Natural killer cell (primary cell): ENCODE data around the gene ARL5C. TPM values are rescaled to one million over a fixed set of nuclear protein-coding genes. Genes with fewer than 3 reads are reported as not detected.
A peak's percentile ranks its signal among the peaks of the same experiment; 100 is the strongest.

Source experiments
- ATAC-seq, 3 donors: fragments of 150-1000 bp in 2 of 3; fragments of 200-7000 bp in 1 of 3; cut with Tn5 transposase; 1 replicate in 1 of 3; 2 replicates in 2 of 3; pipeline ENCODE4 v1.10.0; 2021; ENCODE audit warnings: mild to moderate bottlenecking in 2 of 3, moderate library complexity in 2 of 3
- DNase-seq, 2 donors: peaks; one replicate each; pipeline versions ENCODE4 v3.0.0 to v3.0.0-alpha.2; 2013 to 2021; ENCODE audit warnings: mixed read lengths in 1 of 2
- H3K27ac ChIP-seq: one replicate; pipeline ENCODE4 v1.5.1; 2013; ENCODE audit warnings: mild to moderate bottlenecking, low read length
- H3K27me3 ChIP-seq: one replicate; pipeline ENCODE4 v1.6.1; 2013; ENCODE audit warnings: low read length; ENCODE audit not compliant: control insufficient read depth, insufficient read depth
- H3K36me3 ChIP-seq: one replicate; pipeline ENCODE4 v1.6.1; 2013; ENCODE audit warnings: low read length; ENCODE audit not compliant: control insufficient read depth, insufficient read depth
- H3K4me1 ChIP-seq: one replicate; pipeline ENCODE4 v1.6.1; 2013; ENCODE audit warnings: low read length; ENCODE audit not compliant: control insufficient read depth, insufficient read depth
- H3K4me3 ChIP-seq: one replicate; pipeline ENCODE4 v1.5.1; 2013; ENCODE audit warnings: low read length
- H3K9me3 ChIP-seq: one replicate; pipeline ENCODE4 v1.6.1; 2013; ENCODE audit warnings: low read length; ENCODE audit not compliant: control insufficient read depth, insufficient read depth
- H3K27ac Mint-ChIP-seq, 2 donors: one replicate each; pipeline ENCODE4 v1.8.0; 2022; ENCODE audit warnings: mild to moderate bottlenecking in 2 of 2, mixed read lengths in 2 of 2, moderate library complexity in 1 of 2
- H3K27me3 Mint-ChIP-seq, 2 donors: one replicate each; pipeline ENCODE4 v1.8.0; 2022; ENCODE audit warnings: low read depth in 2 of 2, mixed read lengths in 2 of 2
- H3K36me3 Mint-ChIP-seq: one replicate; pipeline ENCODE4 v1.8.0; 2022; ENCODE audit warnings: mixed read lengths
- H3K4me1 Mint-ChIP-seq, 2 donors: one replicate each; pipeline ENCODE4 v1.8.0; 2022; ENCODE audit warnings: mixed read lengths in 2 of 2
- H3K4me3 Mint-ChIP-seq: one replicate; pipeline ENCODE4 v1.8.0; 2022; ENCODE audit warnings: mild to moderate bottlenecking, moderate library complexity, mixed read lengths
- H3K9me3 Mint-ChIP-seq, 2 donors: one replicate each; pipeline ENCODE4 v1.8.0; 2022; ENCODE audit warnings: mixed read lengths in 2 of 2
- WGBS: methylation state at CpG from one replicate; pipeline ENCODE4 v1.1.7; 2013; ENCODE audit warnings: missing lambda C conversion rate; ENCODE audit not compliant: insufficient coverage; 5-methylcytosine and 5-hydroxymethylcytosine counted together
- intact Hi-C: fragments of 100-400 bp; cut with micrococcal nuclease; formaldehyde crosslinking; loops from one replicate; pipeline ENCODE4 v1.14.2; 2022
- total RNA-seq, 4 donors: library from RNA; stranded (reverse); fragments of 120-200 nt in 1 of 4; gene quantifications; one replicate each; pipeline versions ENCODE4 v1.2.3 to v1.2.4, GENCODE V29; 2013 to 2022
- TF ChIP-seq, protein P1 (sequence below): fragments of 200-600 bp; IDR thresholded peaks from one replicate; pipeline ENCODE4 v1.8.0; 2022; ENCODE audit warnings: antibody characterized with exemption

The ARL5C gene
- total RNA-seq, 3 donors from 2014 or later (not counting 1 experiment from before 2014, with no cell fraction given), result 0.33 TPM; not detected in 2

- H3K27ac Mint-ChIP-seq, result peak overlapping the region; percentile 42 to 80
- no peaks in the 10 kb centered on the region for H3K27me3 ChIP-seq
- no peaks in the 10 kb centered on the region for H3K9me3 ChIP-seq
- ATAC-seq (peak; percentile 85 to 92 (median 92)), DNase-seq (peak; percentile 73 to 86)
- 0% methylated on average over 15 of the region's 15 CpGs for WGBS
- H3K4me3 ChIP-seq, result peak overlapping the region; percentile 61
- no peaks in the 10 kb centered on the region for H3K27me3 Mint-ChIP-seq
- no peaks in the 10 kb centered on the region for H3K36me3 Mint-ChIP-seq
- peaks cover 41% of the 10 kb centered on the region for H3K4me1 ChIP-seq
- no peaks in the 10 kb centered on the region for H3K36me3 ChIP-seq
- TF ChIP-seq, protein P1, sequence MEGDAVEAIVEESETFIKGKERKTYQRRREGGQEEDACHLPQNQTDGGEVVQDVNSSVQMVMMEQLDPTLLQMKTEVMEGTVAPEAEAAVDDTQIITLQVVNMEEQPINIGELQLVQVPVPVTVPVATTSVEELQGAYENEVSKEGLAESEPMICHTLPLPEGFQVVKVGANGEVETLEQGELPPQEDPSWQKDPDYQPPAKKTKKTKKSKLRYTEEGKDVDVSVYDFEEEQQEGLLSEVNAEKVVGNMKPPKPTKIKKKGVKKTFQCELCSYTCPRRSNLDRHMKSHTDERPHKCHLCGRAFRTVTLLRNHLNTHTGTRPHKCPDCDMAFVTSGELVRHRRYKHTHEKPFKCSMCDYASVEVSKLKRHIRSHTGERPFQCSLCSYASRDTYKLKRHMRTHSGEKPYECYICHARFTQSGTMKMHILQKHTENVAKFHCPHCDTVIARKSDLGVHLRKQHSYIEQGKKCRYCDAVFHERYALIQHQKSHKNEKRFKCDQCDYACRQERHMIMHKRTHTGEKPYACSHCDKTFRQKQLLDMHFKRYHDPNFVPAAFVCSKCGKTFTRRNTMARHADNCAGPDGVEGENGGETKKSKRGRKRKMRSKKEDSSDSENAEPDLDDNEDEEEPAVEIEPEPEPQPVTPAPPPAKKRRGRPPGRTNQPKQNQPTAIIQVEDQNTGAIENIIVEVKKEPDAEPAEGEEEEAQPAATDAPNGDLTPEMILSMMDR, result peak; percentile 83
- peak overlapping the region; percentile 24 for H3K27ac ChIP-seq
- H3K4me3 Mint-ChIP-seq, result peak overlapping the region; percentile 92
- no peaks in the 10 kb centered on the region for H3K9me3 Mint-ChIP-seq
- intact Hi-C loops, result loop anchor here (5.0 kb wide), 1 partner anchor 68 kb away; no protein-coding TSS in a partner anchor
- H3K4me1 Mint-ChIP-seq, result peaks cover 31 to 33% of the 10 kb centered on the region in 2 donors
These were observed 1.3 kb downstream of the ARL5C start for GRCh38 chr17:39164675-39165143.

GRCh38 chr17:39161962-39162361, 4.0 kb downstream of the ARL5C start:
- Mint-ChIP-seq H3K36me3 (no peaks in the 10 kb centered on the region), H3K4me3 (no peak overlapping the region), H3K4me1 (peaks cover 24 to 25% of the 10 kb centered on the region in 2 donors), H3K9me3 (no peaks in the 10 kb centered on the region), H3K27me3 (no peaks in the 10 kb centered on the region), H3K27ac (no peak overlapping the region)
- intact Hi-C loops, result no loop called here
- WGBS, result 68% methylated on average over 2 of the region's 2 CpGs
- no peak for DNase-seq
- H3K9me3 ChIP-seq, result no peaks in the 10 kb centered on the region
- H3K27ac ChIP-seq, result no peak overlapping the region
- no peak overlapping the region for H3K4me3 ChIP-seq
- TF ChIP-seq, protein P1, result no peak
- no peaks in the 10 kb centered on the region for H3K36me3 ChIP-seq
- peaks cover 26% of the 10 kb centered on the region for H3K4me1 ChIP-seq
- H3K27me3 ChIP-seq, result no peaks in the 10 kb centered on the region
- no peak for ATAC-seq

DNA sequence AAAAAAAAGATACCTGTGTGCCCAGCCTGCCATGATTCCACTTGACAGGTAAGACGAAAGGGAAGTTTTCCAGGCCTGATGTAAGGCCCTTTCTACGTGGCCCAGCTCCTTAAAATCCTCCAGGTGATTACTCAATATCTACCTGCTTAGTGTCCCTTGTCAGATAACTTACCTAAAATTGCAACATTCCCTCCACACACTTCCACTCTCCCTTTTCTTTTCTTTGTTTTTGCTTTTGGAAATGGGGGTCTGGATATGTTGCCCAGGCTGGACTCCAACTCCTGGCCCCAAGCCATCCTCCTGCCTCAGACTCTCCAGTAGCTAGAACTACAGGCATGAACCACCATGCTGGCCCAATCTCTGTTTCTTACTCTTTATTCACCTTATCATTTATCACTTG, 7.3 kb downstream of the ARL5C start:
- TF ChIP-seq, protein P1, result no peak
- Mint-ChIP-seq H3K4me1 (peaks cover 10% of the 10 kb centered on the region in 2 donors), H3K27ac (no peak overlapping the region), H3K36me3 (peaks cover 10% of the 10 kb centered on the region), H3K4me3 (no peak overlapping the region), H3K27me3 (peaks cover 4 to 7% of the 10 kb centered on the region in 2 donors), H3K9me3 (no peaks in the 10 kb centered on the region)
- ATAC-seq (no peak), DNase-seq (no peak)
- peaks cover 8% of the 10 kb centered on the region for H3K4me1 ChIP-seq
- H3K4me3 ChIP-seq, result no peak overlapping the region
- H3K27me3 ChIP-seq, result no peaks in the 10 kb centered on the region
- H3K9me3 ChIP-seq, result no peaks in the 10 kb centered on the region
- intact Hi-C loops, result no loop called here
- no peaks in the 10 kb centered on the region for H3K36me3 ChIP-seq
- H3K27ac ChIP-seq, result no peak overlapping the region
- WGBS, result 100% methylated on average over 2 of the region's 2 CpGs

DNA sequence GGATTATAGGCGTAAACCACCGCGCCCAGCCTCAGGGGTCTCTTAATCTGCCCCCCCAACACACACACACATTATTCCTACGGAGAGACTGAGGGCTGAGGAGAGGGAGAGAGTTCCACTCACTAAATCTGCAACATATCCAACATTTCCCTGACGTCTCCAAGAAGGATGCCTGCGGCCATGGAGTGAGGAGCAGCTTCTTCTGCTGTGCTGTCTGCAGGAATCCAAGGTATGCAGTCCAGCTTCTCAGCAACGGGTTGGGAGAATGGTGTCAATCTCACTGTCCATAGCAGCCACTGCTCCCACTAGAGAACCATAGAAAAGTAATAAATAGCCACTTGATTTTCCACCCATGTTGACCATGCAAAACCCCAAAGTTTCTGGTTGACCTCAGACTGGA, 9.5 kb downstream of the ARL5C start:
- H3K4me3 Mint-ChIP-seq, result peak overlapping the region; percentile 22

More for the DNA sequence above, 9.5 kb downstream of the ARL5C start:
- TF ChIP-seq, protein P1, result no peak
- H3K36me3 Mint-ChIP-seq, result peaks cover 10% of the 10 kb centered on the region
- H3K4me3 ChIP-seq, result no peak overlapping the region
- peak overlapping the region in 1 of 2 donors; percentile 50 for H3K27ac Mint-ChIP-seq
- intact Hi-C loops, result no loop called here
- ATAC-seq, result no peak
- peaks cover 30 to 31% of the 10 kb centered on the region in 2 donors for H3K4me1 Mint-ChIP-seq
- 92% methylated on average over 6 of the region's 7 CpGs for WGBS
- H3K27me3 Mint-ChIP-seq, result peaks cover 4 to 7% of the 10 kb centered on the region in 2 donors
- no peaks in the 10 kb centered on the region for H3K36me3 ChIP-seq
- no peaks in the 10 kb centered on the region for H3K9me3 Mint-ChIP-seq
- H3K27me3 ChIP-seq, result peaks cover 2% of the 10 kb centered on the region
- DNase-seq, result no peak
- H3K9me3 ChIP-seq, result no peaks in the 10 kb centered on the region
- peaks cover 29% of the 10 kb centered on the region for H3K4me1 ChIP-seq
- no peak overlapping the region for H3K27ac ChIP-seq
